LHCN-M2 (cell line): Measurements from ENCODE around the gene ABCF2. TPM values are rescaled to one million over a fixed set of nuclear protein-coding genes. Genes with fewer than 3 reads are reported as not detected.

Source experiments
- DNase-seq: peaks from one replicate; pipeline ENCODE4 v3.0.0-alpha.2; 2012; ENCODE audit warnings: low read depth
- polyA plus RNA-seq: library from polyadenylated mRNA; unstranded; fragments of >200 nt; gene quantifications from one replicate; pipeline ENCODE4 v1.2.1, GENCODE V29; 2012; ENCODE audit warnings: missing spikeins
- total RNA-seq: library from RNA; depleted of rRNA; stranded (reverse); fragments of >200 nt; gene quantifications from 2 replicates; pipeline ENCODE4 v1.2.3, GENCODE V29; 2014; rRNA removed

The ABCF2 gene
- total RNA-seq: 111 and 115 TPM in 2 replicates
- 50.8 TPM for polyA plus RNA-seq

DNA sequence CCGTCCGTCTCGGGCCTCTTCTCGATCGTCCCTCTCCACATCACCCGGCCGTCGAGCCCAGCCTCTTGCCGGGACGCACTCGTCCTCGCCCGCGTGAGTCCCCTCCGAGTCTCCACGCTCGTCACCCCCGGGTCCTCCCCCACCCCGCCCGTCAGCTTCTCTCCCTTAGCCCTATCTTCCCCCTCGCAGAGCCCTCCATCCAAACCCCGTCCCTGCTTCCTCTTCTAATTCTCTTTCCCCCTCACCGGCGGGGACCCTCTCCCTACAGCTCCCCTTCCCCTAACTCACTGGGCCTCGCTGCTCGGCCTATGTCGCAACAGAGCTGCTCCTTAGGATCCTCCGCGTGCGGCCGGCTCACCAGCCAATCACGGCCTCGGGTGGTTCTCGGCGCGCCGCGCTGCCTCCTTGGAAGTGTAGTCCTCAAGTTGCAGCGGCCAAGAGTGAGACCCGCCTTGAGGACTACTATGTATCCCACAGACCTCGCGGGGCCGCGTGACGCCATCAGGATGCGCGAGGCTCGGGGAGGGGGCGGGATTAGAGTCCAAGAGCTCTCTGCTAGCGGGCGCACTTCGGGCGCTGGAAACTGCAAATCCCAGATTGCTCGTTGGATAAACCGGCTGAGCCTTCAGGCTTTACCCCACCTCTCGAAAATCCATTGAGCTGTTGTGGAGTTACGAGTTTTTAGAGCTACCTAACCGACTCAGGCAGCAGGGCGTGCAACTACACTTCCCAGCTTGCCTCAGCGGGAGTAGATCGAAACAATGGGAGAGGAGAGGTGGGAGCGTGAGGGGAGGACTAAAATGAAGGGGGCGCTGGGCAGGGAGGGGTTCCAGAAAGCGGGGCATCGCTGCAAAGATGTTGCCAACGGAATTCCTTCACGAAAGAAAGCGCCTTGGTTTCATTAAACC, at the start of gene ABCF2:
Gene ABCF2 (minus strand): TSS at position 331 of the 908 bp plus-strand sequence. CDS start 747 bp downstream, outside the sequence.
- DNase-seq: peak; percentile 100

DNA sequence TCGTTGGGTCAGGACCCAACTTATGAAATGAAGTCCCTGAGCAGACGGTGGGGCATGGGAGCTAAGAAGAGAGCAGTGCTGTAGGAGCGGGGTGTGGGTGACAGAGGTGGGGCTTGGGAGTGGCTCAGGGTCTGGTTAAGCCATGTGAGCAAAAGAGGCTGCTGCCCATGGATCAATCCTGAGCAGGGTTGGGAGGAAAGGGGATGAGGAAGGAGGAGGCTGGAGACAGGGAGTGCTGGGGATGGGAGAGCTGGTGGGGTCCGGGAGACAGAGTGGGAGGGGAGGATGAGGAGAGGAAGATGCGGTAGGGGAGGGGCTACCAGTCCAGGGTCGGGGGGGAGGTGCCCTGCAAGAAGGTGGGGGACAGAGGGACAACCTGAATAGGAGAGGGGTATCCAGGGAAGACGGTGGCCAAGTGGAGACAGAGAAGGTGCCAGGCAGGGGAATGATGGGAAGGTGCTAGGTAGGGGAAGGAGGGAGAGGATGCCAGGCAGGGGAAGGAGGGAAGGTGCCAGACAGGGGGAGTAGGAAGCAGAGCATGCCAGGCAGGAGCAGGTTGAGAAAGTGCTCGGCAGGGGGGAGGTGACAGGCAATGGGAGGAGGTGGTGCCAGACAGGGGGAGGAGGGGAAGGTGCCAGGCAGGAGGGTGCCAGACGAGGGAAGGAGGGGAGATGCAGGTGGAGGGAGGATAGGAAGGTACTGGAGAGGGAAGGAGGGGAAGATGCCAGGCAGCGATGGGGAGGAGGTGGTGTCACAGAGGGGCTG, 49.0 kb upstream of the ABCF2 start:
- no peak for DNase-seq

DNA sequence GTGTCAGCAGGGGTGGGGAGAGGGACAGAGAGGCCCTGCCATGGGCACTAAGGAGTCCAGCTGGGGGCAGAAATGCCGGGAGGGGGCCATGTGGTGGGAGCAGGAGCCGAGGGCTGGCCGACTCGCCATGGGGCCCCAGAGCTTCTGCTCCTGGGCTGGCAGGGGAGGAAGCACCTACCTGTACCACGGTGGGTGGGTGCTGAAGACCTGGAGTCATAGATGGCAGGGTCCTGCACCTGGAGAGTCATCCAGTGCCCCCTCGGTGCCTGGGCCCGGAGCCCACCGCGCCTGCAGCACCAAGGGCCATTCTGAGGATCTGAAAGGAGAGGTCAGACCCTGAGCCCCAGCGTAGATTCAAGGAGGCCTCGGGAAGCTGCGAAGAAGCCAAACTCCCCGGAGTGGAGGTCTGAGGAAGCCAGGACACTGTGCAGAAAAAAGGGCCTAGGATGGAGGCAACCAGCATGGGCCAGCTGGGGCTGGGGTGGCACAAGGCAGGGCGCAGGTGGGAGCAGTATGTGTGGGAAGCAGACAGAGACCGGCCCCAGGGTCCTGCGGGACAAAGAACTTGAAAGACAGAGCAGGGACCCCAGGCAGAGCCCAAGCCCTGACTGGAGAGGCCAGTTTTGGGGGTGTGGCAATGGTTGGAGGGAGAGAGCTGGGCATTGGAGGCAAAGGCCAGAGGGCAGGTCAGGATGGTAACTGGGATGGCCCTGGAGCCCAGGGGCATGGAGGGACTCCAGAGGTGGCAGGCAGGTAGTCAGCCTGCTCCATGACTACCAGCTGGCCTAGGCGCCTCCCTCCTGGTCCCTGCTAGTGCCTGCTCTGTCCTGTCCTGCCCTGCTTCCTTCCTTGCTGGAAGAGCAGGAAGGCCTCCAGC, 48.2 kb upstream of the ABCF2 start:
- no peak for DNase-seq

DNA sequence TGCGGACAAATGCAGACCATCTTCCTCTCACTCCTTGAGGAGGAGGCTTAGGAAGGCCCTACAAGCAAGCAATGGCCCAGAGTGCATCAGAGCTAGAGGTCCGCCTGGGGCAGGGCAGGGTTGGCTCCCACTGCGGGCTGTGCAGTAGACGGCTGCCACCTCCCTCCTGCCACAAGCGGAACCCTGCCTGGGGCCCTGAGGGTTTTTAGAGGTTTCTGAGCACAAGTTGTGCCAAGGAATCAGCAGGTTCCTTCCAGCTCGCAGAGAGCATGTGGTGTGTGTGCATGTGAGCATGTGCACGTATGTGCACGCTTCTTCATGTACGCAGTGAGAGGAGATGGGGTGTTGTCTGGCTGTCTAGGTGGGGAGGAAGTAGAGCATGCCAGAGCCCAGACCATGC, 47.4 kb upstream of the ABCF2 start:
- no peak for DNase-seq

DNA sequence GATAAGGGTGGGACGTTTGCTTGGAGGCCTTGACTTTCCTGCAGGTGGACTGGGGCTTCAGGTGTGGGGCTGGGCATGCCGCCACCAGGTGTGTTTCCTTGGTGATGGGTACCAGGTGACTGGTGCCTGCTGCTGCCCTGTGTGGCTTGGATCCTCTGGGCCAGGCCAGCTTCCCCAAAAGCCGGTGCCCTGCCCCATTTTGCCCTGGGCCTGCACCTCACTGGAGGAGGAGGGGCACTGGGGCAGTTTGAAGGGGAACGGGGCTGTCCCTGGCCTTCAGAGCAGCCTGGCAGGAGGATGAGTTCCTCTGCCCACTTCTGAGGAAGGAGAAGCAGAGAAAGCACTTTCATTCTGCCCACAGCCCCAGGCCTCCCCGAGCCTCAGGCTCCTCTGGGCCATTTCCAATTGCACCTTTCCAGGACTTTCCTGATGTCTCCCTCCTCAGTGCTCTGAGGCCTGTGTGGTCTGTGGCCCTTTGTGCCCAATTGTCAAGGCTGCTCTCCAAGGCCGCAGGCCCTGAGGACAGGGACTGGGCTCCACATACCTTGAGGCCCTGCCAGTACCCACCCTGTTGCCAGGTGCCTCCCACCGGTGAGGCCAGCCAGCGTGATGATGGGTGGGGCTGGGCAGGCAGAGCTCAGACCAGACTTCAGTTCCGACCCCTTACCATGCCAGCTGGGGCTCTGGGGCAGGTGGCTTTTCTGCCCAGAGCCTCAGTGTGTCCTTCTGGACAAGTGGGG, 46.8 kb upstream of the ABCF2 start:
- no peak for DNase-seq

DNA sequence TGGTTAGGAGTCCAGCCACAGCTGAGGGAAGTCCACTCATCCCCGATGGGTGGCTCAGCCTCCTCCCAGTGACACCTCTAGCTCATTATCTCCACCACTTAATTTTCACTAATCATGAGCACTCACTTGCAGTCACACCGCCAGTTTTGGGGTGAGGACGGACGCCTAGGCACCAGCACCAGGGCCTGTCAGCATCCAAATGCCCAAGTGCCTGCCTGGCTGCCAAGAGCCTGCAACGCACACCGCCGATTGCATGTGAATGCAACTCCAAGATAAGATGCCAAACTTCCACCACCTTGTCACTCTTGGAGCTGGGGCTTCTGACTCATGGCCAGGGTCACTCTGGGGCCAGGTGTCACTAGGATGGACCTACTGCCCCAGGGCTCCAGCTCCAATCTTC, 45.9 kb upstream of the ABCF2 start:
- DNase-seq: no peak

DNA sequence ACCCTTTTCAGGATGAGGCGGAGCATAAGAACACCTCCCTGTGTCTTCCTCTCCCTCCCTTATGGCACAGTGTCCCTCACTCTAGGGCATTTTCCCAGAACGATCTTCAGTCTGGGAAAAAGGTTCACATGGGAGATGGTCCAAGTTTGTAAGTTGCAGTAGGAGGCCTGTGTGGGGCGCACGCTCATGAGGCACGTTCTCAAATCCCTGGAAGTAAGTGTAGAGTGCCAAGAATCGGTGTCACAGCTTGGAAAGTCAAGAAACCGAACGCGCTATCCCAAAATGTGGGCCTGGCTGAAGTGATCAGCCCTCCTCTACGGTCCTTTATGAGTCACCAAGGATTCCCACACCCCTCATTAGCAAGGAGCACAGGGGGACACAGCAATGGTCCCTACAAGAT, 45.4 kb upstream of the ABCF2 start:
- DNase-seq: no peak

DNA sequence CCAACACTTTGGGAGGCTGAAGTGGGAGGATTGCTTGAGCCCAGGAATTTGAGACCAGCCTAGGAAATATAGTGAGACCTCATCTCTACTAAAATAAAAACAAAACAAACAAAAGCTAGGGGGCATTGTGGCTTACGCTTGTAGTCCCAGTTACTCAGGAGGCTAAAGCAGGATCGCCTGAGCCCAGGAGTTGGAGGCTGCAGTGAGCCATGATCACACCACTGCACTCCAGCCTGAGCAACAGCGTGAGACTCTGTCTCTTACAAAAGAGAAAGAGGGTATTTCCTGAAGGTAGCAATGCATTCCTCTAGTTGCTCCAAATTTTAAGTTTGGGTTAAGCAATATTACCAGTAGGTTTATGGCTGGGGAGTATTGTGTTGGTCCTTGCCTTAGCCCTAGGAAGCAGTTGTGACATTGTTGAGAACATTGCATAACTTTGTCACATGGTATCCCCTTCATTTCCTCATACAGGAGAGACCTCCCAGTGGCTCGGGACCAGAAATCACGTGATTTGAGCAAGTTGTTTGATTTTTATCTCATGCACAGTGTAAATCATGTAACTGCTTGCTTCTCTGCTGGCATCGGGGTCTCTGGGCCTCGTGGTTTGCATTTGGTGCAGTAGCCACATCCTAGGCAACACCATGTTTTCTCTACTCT, 44.8 kb upstream of the ABCF2 start:
- peak; percentile 46 for DNase-seq

DNA sequence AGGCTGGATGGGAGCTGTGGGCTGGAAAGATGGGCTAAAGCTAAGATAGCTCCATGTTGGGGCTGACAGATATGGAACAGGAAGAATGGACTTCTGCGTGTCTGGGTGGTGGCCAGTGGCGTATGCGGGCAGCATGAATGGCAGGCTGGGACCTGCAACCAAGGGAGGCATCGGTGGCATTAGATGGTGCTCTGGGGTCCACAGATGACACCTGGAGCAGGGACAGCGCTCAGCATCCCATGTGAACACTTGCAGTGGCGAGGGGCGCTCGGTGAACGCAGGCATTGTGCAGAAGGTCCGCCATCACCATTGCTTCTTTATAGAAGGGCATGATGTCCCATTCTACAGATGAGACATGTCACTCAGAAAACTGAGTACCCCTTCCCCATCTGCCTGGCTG, 42.5 kb upstream of the ABCF2 start:
- no peak for DNase-seq

DNA sequence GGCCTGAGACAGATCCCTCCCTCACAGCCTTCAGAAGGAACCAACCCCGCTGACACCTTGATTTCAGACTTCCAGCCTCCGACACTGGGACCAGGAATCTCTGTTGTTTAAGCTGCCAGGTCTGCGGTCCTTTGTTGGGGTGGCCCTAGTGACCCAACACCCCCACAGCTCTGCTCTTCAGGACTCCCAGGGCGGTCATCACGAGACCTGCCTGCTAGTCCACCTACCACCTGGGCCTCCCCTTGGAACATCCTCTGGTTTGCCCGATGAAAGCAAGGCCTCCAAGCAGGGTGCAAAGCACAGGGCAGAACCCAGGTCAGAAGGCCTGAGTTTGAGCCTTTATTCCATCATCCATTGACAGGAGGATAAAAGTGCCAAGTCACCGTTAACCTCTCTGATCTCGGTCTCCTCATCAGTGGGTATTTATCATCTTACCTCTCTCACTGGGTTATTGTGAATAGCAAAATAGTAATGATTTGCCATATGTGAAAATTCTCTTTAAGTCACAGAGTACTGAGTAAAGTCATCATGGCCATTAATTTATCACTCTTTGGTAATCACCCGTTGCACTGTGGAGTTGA, 38.4 kb upstream of the ABCF2 start:
- DNase-seq: no peak

DNA sequence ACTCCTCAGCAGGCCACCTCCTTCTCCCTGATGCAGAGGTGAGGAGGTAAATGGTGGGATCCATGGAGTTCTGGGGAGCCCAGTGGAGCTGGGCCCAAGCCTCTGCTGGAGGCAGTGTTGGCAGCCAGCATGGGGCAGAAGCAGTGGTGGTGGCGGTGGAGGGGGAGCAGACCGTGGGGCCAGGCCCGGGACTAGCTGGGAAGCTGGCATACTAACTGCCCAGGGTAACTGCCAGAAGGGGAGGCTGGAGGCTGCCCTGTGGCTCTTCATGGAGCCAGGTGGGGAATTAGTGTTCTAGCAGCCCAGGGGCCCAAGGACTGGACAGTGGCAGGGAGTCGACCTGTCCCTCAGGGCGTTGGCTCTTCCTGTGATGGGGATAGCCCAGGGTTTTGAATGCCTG, 37.6 kb upstream of the ABCF2 start:
- DNase-seq: no peak

DNA sequence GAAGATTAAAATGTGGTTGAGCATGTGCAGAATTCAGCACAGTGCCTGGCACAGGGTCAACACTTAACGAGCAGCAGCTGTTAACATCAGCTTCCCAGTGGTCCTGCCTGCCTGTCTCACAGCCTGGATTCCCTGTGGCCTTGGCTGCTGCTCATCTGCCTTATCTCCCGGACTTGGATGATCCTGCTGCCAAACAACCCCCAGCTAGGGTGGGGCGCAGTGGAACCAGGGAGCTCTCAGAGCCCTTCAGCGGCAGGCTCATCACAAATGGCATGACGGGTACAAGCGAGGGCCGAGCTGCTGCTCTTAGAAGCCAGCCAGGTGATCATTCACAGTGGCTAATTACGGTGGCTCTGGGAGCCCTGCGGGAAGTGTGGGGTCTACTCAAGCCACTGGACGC, 34.5 kb upstream of the ABCF2 start:
- DNase-seq: no peak

DNA sequence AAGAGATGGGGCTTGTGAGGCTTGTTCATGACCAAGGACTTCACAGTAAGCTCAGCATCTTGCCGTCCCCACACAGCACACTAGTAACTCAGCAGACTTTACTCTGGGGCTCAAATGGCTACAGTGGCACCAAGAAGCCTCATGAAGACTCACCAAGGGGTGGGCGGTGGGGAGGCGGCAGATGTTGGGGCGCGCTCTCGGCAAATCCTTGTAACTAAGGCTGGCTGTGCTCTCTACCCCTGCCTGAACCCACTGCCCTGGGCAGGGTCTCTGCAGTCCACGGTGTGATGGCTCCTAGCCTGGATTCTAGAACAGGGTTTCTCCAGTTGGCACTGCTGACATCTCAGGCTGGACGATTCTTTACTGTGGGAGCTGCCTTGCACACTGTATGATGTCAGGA, 33.9 kb upstream of the ABCF2 start:
- DNase-seq: no peak

DNA sequence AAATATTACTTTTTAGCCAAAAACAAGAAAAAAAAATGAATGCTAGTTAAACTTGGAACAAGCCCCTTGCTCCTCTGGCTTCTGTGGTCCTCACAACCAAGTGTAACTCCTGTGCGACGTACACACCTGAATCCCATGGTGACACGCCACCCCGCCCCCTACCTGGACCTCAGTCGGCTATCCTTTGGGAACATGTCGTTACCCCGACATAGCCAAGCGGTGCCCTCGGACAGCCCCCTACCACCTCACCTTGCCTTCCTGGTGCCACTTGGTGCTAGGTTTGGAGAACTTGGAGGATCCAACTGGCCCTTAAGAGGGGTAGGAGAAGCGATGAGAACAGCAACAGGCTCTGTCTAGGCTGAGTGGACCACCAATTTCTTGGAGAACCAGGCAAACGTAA, 33.5 kb upstream of the ABCF2 start:
- no peak for DNase-seq

DNA sequence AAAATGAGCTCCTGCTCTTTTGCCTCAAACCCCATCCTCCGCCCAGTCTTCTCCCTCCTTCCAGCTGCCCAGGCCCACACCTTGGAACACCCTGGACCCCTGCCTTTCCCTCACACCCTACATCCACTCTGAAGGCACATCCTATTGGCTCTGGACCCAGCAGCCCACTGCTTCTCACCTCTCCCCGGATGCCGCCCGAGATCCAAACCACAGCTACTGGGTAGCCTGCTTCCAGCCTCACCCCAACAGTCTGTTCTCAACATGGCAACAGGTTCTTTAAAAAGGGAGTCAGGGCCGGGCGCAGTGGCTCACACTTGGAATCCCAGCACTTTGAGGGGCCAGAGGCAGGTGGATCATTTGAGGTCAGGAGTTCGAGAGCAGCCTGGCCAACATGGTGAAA, 31.0 kb upstream of the ABCF2 start:
- no peak for DNase-seq

DNA sequence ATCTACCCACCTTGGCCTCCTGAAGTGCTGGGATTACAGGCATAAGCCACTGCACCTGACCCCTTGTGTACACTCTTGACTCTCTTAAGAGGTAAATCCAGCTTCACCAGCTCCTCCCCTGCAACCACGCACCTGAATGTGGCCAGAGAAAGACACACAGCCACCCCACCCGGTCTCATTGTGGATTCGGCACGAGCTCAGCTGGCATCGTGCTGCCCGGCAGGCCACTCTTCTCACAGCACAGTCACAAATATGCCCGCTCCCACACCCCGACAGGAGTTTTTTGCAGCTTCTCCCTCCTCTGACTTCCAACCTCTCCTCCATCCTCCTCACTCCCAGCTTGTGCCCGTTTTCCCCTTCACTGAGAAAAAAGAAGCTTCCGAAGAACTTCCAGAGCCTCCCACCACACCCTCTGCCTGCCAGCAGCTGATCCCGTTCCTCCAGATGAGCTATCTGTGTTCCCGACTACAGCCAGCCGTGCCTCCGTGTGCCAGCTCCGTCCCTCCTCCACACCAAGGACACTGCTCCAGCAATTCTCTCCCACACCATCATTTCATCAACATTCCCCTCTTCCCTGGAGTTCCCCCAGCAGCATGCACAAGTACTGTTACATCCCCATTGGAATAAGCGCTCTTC, 29.5 kb upstream of the ABCF2 start:
- no peak for DNase-seq

DNA sequence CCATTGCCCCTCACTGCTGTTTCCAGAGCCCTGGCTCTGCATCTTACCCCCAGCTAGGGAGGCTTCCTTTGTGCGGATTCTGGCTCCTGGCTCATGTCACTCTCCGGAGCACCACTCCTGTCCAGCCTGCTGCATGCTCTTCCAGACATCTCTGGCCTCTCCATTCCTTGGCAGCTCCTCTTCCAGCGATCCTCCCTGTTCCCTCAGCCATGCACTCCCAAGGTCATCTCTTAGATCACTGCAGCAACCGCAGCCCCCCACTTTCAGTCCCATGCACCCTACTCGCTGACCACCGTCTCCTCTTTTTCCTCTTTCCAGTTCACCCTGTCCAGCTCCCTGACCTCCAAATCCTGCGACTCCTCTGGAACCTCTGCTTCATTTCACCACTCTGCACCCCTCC, 28.4 kb upstream of the ABCF2 start:
- DNase-seq: no peak

DNA sequence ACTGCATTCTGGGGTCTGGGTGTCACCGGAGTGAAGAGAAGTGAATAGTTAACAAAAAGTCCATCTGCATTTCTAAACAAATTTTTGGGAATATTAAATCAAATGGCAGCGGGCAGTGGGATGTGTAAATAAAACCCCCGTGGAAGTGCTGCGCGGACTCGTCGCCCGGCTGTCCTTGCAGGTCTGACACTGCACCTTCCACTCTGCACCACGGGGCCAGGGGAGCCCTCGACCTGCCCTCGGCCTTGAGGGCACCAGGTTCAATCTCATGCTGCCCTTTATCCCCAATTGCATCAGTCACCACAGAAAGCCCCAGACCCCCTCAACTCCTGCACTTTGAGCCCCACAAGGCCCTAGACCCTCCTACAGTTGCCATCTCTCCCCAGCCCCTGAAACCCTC, 27.8 kb upstream of the ABCF2 start:
- DNase-seq: no peak

DNA sequence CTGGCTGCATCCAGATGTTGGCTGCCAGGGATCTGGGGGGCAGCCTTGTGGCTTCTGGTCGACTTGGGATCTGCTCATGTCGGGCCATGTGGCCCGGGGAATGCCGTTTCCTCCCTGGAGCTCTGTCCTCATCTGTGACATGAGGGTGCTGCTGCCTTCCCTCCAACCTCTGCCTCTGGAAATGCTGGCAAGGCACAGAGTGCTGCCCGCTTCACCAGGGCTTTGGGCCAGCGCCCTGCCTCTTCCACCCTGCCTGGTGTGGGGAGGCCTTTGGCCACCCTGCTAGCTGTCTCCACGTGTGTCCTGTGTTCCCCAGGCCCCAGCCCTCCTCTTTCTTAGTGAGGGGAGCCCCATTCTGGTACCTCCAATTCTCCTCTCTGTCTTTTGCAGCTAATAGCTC, 27.3 kb upstream of the ABCF2 start:
- no peak for DNase-seq
